ENCODE results near the gene POPDC2.

The POPDC2 gene

GRCh38 chr3:119669906-119670570, 9.6 kb upstream of the POPDC2 start:
- no peak for DNase-seq (ENCODE audit: low read depth in 3 of 3)

GRCh38 chr3:119665954-119666559, 5.7 kb upstream of the POPDC2 start:
- no peak for DNase-seq (ENCODE audit: low read depth in 3 of 3)

- no peak for DNase-seq (ENCODE audit: low read depth in 3 of 3)
Observed at GRCh38 chr3:119664850-119665379, 4.5 kb upstream of the POPDC2 start.

- DNase-seq (ENCODE audit: low read depth in 3 of 3) = no peak
Observed at GRCh38 chr3:119664370-119664769, 4.0 kb upstream of the POPDC2 start.

GRCh38 chr3:119663885-119664284, 3.5 kb upstream of the POPDC2 start:
- DNase-seq (ENCODE audit: low read depth in 3 of 3) = no peak

- no peak for DNase-seq (ENCODE audit: low read depth in 3 of 3)
Observed at GRCh38 chr3:119662604-119663373, 2.4 kb upstream of the POPDC2 start.

- no peak for DNase-seq (ENCODE audit: low read depth in 3 of 3)
Observed at GRCh38 chr3:119659606-119660291, 640 bp downstream of the POPDC2 start.

DNA sequence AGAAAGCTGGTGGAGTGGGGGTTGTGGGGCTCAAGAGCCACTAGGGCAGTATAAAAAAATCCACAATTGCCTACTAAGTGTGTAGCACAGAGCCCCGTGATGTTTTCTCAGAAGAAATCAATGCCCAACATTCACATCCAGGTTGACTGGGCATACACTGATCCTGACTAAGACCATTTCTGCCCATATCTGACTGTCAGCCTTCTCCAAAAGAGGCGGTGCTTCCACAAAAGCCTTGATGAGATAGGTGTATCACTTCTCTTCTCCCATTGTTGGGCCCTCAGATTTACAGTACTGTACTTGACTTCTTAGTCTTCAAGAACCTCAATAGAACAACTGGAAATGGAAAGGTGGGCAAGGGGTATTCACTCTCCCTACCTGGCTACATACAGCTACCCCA, 1.4 kb downstream of the POPDC2 start:
- no peak for DNase-seq (ENCODE audit: low read depth in 3 of 3)

DNA sequence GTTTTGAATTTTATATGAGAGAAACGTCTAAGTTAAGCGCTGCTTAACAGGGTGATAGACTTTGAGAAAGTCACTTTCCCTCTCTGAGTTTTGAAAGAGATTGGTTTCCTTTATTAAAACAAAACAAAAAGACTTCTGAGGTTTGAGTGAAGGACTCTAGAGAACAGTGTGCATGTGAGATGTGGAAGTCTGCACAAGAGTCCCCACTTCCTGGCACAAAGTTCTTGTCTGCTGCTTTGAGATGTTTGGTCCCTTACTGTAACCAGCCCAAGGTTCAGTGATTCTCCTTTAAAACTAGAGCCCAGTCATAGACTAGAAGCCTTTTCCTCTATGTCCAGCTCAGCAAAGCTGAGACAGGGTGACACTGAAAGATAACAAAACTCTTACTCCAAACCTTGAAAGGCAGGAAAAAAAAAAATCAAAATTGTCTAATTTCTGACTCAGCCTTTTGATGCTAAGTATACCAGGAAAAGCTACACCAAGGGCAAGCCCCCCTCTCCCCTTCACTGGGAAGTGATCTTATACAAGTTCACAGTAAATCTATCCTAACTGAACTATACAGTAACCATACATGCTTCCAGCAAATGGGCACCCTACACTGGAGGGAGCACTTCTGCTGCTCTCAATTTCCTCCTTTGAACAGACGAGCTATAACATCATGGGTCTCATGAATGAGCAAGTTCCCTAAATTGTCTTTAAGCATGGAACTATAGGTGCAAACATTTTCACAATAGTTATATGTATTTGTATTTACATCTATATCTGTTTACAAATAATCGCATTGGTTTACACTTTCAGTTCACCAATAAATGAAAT, 2.3 kb downstream of the POPDC2 start:
- no peak for DNase-seq (ENCODE audit: low read depth in 3 of 3)

GRCh38 chr3:119653876-119654275, 6.5 kb downstream of the POPDC2 start:
- no peak for DNase-seq (ENCODE audit: low read depth in 3 of 3)

- no peak for DNase-seq (ENCODE audit: low read depth in 3 of 3)
Observed at GRCh38 chr3:119652306-119653033, 7.9 kb downstream of the POPDC2 start.

- DNase-seq (ENCODE audit: low read depth in 3 of 3) = no peak
Observed at GRCh38 chr3:119649761-119650160, 10.6 kb downstream of the POPDC2 start.

GRCh38 chr3:119647843-119648575, 12.4 kb downstream of the POPDC2 start:
- DNase-seq (ENCODE audit: low read depth in 3 of 3) = no peak

- DNase-seq (ENCODE audit: low read depth in 3 of 3) = no peak
Observed at GRCh38 chr3:119647171-119647570, 13.2 kb downstream of the POPDC2 start.

- DNase-seq (ENCODE audit: low read depth in 3 of 3) = no peak
Observed at GRCh38 chr3:119645813-119646212, 14.6 kb downstream of the POPDC2 start.

GRCh38 chr3:119644481-119644880, 15.9 kb downstream of the POPDC2 start:
- no peak for DNase-seq (ENCODE audit: low read depth in 3 of 3)

DNA sequence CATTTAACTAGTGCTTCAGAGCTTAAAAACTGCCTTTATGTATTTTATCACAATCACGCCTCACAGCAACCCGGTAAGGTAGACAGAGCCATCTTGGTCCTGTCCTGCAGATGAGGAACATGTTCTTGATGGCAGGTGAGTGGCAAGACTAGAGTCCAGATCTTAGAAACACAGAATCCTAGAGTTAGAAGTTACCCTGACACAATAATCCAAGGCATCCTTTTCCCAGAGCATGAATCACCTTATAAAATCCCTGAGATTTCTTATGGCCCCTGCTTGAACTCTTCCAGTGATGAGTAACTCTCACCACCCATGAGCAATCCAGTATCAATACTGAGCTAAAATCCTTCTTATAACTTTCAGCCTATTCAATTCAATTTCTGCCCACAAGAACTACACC, 16.9 kb downstream of the POPDC2 start:
- no peak for DNase-seq (ENCODE audit: low read depth in 3 of 3)

GRCh38 chr3:119642746-119643473, 17.5 kb downstream of the POPDC2 start:
- no peak for DNase-seq (ENCODE audit: low read depth in 3 of 3)

DNA sequence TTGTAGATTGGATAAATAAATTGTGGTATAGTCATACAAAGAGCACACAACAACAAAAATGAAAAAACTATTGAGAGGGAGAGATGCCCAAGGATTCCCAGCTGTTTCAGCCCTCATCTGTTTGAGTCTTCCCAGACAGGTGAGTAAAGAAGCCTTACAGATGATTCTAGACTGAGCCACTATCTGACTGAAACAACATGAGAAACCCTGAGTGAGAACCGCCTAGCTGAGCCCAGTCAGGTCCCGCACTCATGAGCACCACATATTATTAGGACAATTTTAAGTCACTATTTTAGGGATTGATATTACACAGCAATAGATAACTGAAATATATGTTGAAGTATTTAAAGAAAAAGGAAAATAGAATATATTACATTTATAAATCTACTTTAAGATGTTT, 19.0 kb downstream of the POPDC2 start:
- DNase-seq (ENCODE audit: low read depth in 3 of 3) = no peak

Measured in stimulated activated CD4-positive, alpha-beta T cell treated with anti-CD3 and anti-CD28 coated beads, TNF-alpha, amount 100 ng/mL, for 48 hours (primary cell).